ENCODE data around the gene PRKAG2.
"Not testable (repeated sequence)": the region's sequence is repeated elsewhere in the genome, so short reads cannot be mapped to it uniquely, and the experiment has no call there.

PRKAG2 gene

DNA sequence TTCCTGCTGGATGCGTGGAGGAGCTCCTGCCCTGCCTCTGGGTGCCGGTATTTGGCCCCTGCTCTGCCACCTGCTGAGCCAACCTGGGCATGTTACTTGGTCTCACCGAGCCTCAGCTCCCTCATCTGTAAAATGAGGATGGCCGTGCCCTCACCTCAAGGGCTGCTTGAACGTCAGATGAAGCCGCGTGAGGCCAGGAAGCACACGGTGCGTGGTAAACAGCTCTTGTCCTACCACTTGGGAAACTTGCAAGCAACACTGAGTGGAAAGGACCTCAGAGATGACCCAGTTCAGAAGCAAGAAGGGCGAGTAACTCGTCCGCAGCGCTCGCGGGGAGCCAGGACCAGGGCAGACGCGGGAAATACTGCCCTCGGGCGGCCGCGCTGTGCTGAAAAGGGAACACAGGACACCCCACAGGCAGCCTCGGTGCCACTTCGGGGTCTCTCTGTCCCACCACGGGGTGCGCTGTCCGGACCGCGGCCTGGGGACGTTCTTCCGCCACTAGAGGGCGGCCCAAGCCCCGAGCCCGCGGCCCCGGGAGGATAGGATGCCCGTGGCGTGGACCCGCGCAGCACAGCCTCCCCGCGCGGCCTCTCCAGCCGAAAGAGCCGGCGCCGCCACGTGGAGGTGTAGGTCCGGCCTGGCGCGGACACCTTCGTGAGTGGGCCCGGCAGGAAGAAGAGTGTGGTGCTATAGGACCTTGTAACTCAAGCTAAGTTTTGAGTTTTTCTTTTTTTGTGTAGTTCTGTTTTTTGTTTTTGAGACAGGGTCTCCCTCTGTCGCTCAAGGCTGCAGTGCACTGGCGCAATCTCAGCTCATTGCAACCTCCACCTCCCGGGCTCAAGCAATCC lies 94.1 kb downstream of the PRKAG2 start:
- no peaks in the 10 kb centered on the region for H3K36me3 ChIP-seq (ENCODE audit: insufficient read depth, low read length)
- H3K27me3 ChIP-seq (ENCODE audit: insufficient read depth, low read length) = peaks cover 16% of the 10 kb centered on the region
- H3K4me3 ChIP-seq (ENCODE audit: low read length) = no peak overlapping the region
- H3K9me3 ChIP-seq (ENCODE audit: low read length) = peaks cover 8% of the 10 kb centered on the region
- no peaks in the 10 kb centered on the region for H3K4me1 ChIP-seq (ENCODE audit: insufficient read depth, low read length)
- peak overlapping the region; percentile 0 for H2AFZ ChIP-seq (ENCODE audit: low read depth, low read length)

GRCh38 chr7:151782256-151782597 lies 94.7 kb downstream of the PRKAG2 start:
- not testable (repeated sequence) for H3K4me3 ChIP-seq (ENCODE audit: low read length); H3K4me1 ChIP-seq (ENCODE audit: insufficient read depth, low read length); H3K36me3 ChIP-seq (ENCODE audit: insufficient read depth, low read length); H3K9me3 ChIP-seq (ENCODE audit: low read length)
- peaks cover 16% of the 10 kb centered on the region for H3K27me3 ChIP-seq (ENCODE audit: insufficient read depth, low read length)
- H2AFZ ChIP-seq (ENCODE audit: low read depth, low read length) = peak overlapping the region; percentile 0

DNA sequence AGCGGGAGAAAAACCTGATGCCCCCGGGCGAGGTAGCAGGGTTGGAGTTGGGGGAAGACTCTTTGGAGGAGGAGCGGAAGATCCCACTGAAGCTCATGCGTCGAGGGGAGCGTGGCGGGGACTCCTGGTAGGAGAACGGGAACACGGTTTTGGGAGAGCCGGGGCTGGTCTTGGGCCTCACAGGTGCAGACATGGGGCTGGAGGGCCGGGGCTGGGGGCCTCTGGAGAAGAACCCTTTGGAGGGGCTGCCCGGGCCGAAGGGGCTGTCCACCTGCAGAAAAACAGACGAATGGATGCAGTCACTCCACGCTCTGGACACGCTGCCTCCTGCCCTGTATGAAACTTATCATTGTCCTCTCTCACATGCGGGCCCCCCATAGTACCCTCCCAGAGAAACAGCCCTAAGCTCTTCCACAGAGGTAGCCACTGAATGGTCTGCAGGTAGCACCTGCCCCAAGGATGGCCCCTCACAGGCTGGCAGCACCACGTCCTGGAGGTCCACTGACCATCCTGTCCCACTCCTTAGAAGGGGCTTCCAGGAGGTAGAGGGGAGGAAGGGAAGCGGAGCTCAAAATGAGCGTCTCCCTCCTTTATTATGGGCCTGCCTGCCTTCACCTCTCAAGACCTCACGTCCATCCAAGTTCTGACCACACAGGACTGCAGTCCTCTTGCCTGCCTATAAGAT lies 95.6 kb downstream of the PRKAG2 start:
- H3K9me3 ChIP-seq (ENCODE audit: low read length) = peaks cover 5% of the 10 kb centered on the region
- peaks cover 12% of the 10 kb centered on the region for H3K27me3 ChIP-seq (ENCODE audit: insufficient read depth, low read length)
- no peaks in the 10 kb centered on the region for H3K36me3 ChIP-seq (ENCODE audit: insufficient read depth, low read length)
- no peak overlapping the region for H3K4me3 ChIP-seq (ENCODE audit: low read length)
- H3K4me1 ChIP-seq (ENCODE audit: insufficient read depth, low read length) = no peaks in the 10 kb centered on the region
- no peak overlapping the region for H2AFZ ChIP-seq (ENCODE audit: low read depth, low read length)

DNA sequence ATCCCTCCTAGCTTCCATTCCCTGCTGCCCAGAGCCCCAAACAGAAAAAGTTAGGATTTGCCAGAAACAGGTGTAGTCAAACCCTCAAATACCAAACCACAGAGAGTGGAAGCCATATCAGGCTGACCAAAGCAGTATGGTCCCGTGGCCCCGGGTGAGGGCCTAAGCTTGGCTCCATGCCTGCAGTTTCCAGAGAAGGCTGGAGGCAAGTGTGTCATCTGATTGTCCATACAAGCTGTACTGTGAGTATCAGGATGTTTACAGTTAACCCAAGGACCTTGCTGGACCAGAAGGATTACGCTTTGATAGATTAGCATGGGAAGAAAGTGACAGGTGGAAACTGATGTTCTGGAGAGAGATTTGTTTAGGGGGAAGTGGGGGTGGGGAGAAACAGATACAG lies 96.3 kb downstream of the PRKAG2 start:
- no peaks in the 10 kb centered on the region for H3K36me3 ChIP-seq (ENCODE audit: insufficient read depth, low read length)
- H2AFZ ChIP-seq (ENCODE audit: low read depth, low read length) = no peak overlapping the region
- H3K27me3 ChIP-seq (ENCODE audit: insufficient read depth, low read length) = peaks cover 11% of the 10 kb centered on the region
- H3K9me3 ChIP-seq (ENCODE audit: low read length) = peaks cover 5% of the 10 kb centered on the region
- no peaks in the 10 kb centered on the region for H3K4me1 ChIP-seq (ENCODE audit: insufficient read depth, low read length)
- no peak overlapping the region for H3K4me3 ChIP-seq (ENCODE audit: low read length)

DNA sequence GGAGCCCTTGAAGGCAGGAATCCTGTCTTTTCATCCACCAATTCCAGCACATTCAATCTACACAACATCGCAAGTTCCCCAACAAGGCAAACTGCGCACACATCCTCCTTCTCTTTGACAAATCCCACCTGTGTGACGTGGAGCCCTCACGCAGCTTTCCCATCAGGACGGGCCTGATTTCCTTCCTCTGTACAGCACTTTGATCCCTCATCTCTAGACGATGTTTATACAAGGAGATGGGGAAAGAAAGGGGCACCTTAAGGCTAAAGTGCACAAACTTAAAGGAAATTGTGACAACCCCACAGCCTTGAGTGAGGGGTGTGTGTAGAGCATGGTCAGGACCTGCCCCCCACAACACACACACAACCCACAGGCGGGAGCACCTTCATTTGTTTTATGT lies 97.2 kb downstream of the PRKAG2 start:
- H3K4me3 ChIP-seq (ENCODE audit: low read length) = no peak overlapping the region
- H3K36me3 ChIP-seq (ENCODE audit: insufficient read depth, low read length) = no peaks in the 10 kb centered on the region
- H2AFZ ChIP-seq (ENCODE audit: low read depth, low read length) = no peak overlapping the region
- peaks cover 15% of the 10 kb centered on the region for H3K27me3 ChIP-seq (ENCODE audit: insufficient read depth, low read length)
- peaks cover 5% of the 10 kb centered on the region for H3K9me3 ChIP-seq (ENCODE audit: low read length)
- H3K4me1 ChIP-seq (ENCODE audit: insufficient read depth, low read length) = no peaks in the 10 kb centered on the region

- Histone ChIP-seq H3K36me3 (ENCODE audit: insufficient read depth, low read length) (no peaks in the 10 kb centered on the region), H3K27me3 (ENCODE audit: insufficient read depth, low read length) (peaks cover 15% of the 10 kb centered on the region), H3K4me1 (ENCODE audit: insufficient read depth, low read length) (no peaks in the 10 kb centered on the region), H3K4me3 (ENCODE audit: low read length) (no peak overlapping the region), H3K9me3 (ENCODE audit: low read length) (peaks cover 5% of the 10 kb centered on the region), H2AFZ (ENCODE audit: low read depth, low read length) (no peak overlapping the region)
These were observed 97.7 kb downstream of the PRKAG2 start for GRCh38 chr7:151779255-151779654.

DNA sequence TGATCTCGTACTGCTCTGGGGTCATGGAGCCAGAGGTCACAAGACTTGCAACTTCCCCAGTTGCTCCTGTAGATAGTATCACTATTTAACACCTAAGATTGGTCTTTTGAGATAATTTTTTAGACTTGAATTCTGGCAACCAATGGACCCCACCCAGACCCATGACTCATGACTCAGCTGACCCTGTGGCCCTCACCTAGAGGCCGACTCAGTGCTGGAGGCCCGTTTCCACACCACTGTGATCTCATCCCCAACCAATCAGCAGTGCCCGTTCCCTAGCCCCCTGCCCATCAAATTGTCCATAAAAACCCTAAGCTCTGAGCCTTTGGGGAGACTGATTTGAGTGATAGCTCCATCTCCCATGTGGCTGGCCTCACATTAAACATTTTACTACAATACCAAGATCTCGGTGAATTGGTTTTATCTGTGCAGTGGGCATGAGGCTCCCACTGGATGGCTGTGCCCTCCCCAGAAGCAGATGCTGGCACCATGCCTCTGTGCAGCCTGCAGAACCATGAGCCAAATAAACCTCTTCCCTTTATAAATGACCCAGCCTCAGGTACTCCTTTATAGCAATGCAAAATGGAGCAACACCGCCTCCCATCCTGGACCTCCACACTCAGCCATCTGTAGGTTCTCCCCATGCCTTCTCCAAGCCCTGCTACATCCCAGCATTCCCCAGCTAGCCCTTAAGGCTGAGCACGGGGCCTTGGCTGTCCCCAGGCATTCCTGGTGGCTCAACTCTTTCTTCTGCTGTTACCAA lies 98.8 kb downstream of the PRKAG2 start:
- Histone ChIP-seq H2AFZ (ENCODE audit: low read depth, low read length) (no peak overlapping the region), H3K36me3 (ENCODE audit: insufficient read depth, low read length) (no peaks in the 10 kb centered on the region), H3K4me3 (ENCODE audit: low read length) (no peak overlapping the region), H3K4me1 (ENCODE audit: insufficient read depth, low read length) (no peaks in the 10 kb centered on the region), H3K9me3 (ENCODE audit: low read length) (peaks cover 5% of the 10 kb centered on the region), H3K27me3 (ENCODE audit: insufficient read depth, low read length) (peaks cover 15% of the 10 kb centered on the region)

DNA sequence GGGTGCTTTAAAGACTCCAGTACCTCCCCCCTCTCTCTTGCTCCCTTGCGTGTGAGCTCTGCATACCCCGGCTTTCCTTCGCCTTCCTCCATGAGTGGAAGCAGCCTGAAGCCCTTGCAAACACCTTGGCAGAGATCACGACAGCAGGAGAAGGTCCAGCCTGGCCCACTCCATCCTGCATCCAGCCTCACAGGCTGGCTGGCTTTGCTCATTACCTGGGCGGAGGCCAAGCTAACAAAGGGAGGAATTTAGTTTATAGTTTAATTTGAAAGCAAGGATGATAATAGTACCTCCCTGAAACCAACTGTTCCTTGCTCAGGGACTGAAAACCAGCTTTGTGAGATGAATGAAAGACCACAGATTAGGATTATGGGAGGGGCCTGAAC lies 99.4 kb downstream of the PRKAG2 start:
- H3K4me1 ChIP-seq (ENCODE audit: insufficient read depth, low read length) = no peaks in the 10 kb centered on the region
- no peak overlapping the region for H3K4me3 ChIP-seq (ENCODE audit: low read length)
- H3K36me3 ChIP-seq (ENCODE audit: insufficient read depth, low read length) = no peaks in the 10 kb centered on the region
- H3K27me3 ChIP-seq (ENCODE audit: insufficient read depth, low read length) = peaks cover 15% of the 10 kb centered on the region
- peaks cover 5% of the 10 kb centered on the region for H3K9me3 ChIP-seq (ENCODE audit: low read length)
- no peak overlapping the region for H2AFZ ChIP-seq (ENCODE audit: low read depth, low read length)

- no peak overlapping the region for H2AFZ ChIP-seq (ENCODE audit: low read depth, low read length)
These were observed 99.9 kb downstream of the PRKAG2 start for GRCh38 chr7:151776876-151777494.

DNA sequence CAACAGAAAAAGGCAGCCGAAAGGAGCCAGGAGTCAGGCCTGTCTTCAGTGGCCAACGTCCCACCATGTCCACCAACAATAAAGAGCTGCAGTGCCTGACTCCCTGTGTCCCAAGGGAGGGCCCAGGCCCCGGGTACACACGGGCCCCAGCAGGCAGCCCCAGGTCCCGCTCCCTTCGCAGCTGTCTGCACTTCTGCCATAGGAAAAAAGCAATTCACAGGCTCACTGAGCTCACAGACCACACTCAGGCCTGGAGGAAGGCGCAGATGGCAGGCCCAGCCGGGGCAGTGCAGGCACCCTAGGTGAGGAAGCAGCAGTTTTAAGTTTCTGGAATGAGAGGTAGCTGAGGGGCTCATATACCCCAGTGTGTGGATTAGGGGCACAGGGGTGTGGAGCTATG lies 100.5 kb downstream of the PRKAG2 start:
- Histone ChIP-seq H3K9me3 (ENCODE audit: low read length) (peaks cover 5% of the 10 kb centered on the region), H3K4me1 (ENCODE audit: insufficient read depth, low read length) (no peaks in the 10 kb centered on the region), H3K27me3 (ENCODE audit: insufficient read depth, low read length) (peaks cover 15% of the 10 kb centered on the region)

More at GRCh38 chr7:151776876-151777494, 99.9 kb downstream of the PRKAG2 start:
- no peaks in the 10 kb centered on the region for H3K4me1 ChIP-seq (ENCODE audit: insufficient read depth, low read length)
- H3K4me3 ChIP-seq (ENCODE audit: low read length) = no peak overlapping the region
- H3K9me3 ChIP-seq (ENCODE audit: low read length) = peaks cover 5% of the 10 kb centered on the region
- H3K36me3 ChIP-seq (ENCODE audit: insufficient read depth, low read length) = no peaks in the 10 kb centered on the region
- peaks cover 15% of the 10 kb centered on the region for H3K27me3 ChIP-seq (ENCODE audit: insufficient read depth, low read length)

DNA sequence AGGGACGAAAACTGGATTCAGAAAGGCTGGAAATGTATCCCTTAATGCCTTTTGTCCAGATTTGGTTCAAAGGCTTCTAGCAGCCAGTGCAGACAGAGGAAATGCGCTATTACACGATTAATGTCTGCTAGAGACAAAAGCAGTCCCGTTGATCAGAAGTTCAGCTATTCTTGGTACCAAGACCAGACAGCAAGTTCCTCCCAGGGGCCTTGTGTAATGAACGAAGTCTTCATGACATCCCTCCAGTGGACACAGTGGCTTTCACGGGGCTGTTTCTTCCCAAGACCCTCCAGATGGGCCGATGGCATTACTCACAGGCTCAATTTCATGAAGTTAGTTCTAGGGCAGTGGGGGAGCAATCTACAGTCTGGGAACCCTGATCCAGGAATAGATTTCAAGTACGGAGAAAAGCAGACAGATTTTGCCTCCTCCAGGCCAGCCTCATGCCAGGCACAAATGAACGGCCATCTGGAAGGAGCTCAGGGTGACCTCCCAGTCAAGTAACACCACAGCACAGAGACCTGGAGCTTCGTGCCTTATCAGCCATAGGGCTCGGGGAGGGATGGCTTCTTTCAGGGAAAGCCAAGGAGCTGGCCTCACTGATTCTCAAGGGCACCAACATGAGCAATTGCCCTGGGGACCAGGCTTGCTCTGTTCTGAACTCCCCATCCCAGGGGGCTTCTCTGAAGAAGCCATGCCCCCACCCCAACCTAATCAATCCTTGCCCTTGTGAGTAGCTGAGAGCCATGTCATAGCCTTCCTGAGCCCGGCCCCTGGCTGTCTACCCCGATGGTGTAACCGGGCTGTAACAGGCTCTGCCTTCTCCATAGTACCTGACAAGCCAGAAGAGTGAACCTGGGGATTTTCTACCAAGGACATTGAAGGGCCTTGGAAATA lies 101.1 kb downstream of the PRKAG2 start:
- H3K9me3 ChIP-seq (ENCODE audit: low read length) = peaks cover 5% of the 10 kb centered on the region
- peaks cover 14% of the 10 kb centered on the region for H3K27me3 ChIP-seq (ENCODE audit: insufficient read depth, low read length)
- H2AFZ ChIP-seq (ENCODE audit: low read depth, low read length) = no peak overlapping the region
- H3K4me1 ChIP-seq (ENCODE audit: insufficient read depth, low read length) = no peaks in the 10 kb centered on the region
- no peak overlapping the region for H3K4me3 ChIP-seq (ENCODE audit: low read length)
- no peaks in the 10 kb centered on the region for H3K36me3 ChIP-seq (ENCODE audit: insufficient read depth, low read length)

More for the DNA sequence above, 100.5 kb downstream of the PRKAG2 start:
- Histone ChIP-seq H2AFZ (ENCODE audit: low read depth, low read length) (no peak overlapping the region), H3K4me3 (ENCODE audit: low read length) (no peak overlapping the region), H3K36me3 (ENCODE audit: insufficient read depth, low read length) (no peaks in the 10 kb centered on the region)

DNA sequence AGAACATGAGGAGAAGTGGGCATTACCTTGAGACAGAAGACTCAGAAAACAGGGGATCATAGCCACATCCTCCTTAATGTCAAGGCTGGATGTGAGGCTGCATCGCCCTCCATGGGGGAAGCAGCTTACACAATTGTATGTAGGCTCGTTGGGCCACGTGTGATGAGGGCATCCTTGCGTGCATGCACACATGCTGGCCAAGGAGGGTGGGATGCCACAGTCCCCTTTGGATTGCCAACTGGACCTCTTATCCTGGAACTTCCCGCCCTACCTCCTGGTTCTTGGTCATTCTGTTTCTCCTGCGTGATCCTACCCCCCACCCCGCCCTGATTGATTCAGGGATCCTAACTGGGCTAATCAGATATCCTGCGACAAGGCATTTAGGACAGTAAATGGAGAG lies 102.0 kb downstream of the PRKAG2 start:
- Histone ChIP-seq H3K4me1 (ENCODE audit: insufficient read depth, low read length) (no peaks in the 10 kb centered on the region), H2AFZ (ENCODE audit: low read depth, low read length) (no peak overlapping the region), H3K36me3 (ENCODE audit: insufficient read depth, low read length) (no peaks in the 10 kb centered on the region), H3K27me3 (ENCODE audit: insufficient read depth, low read length) (peaks cover 13% of the 10 kb centered on the region), H3K4me3 (ENCODE audit: low read length) (no peak overlapping the region), H3K9me3 (ENCODE audit: low read length) (peaks cover 5% of the 10 kb centered on the region)
